DND-41 (cell line): ENCODE data around the gene PLAU.

Source experiments
- EZH2 ChIP-seq: IDR thresholded peaks from 3 replicates; pipeline ENCODE4 v1.6.1; 2012; ENCODE audit warnings: borderline replicate concordance, low read depth, mild to moderate bottlenecking, moderate library complexity, low read length, inconsistent platforms; ENCODE audit not compliant: severe bottlenecking
- TF ChIP-seq, protein P1 (sequence below): IDR thresholded peaks from 2 replicates; pipeline ENCODE4 v1.5.1; 2012; ENCODE audit warnings: borderline replicate concordance, low read length, moderate library complexity, mild to moderate bottlenecking; ENCODE audit not compliant: poor library complexity, severe bottlenecking; ENCODE audit errors: extremely low read depth

DNA sequence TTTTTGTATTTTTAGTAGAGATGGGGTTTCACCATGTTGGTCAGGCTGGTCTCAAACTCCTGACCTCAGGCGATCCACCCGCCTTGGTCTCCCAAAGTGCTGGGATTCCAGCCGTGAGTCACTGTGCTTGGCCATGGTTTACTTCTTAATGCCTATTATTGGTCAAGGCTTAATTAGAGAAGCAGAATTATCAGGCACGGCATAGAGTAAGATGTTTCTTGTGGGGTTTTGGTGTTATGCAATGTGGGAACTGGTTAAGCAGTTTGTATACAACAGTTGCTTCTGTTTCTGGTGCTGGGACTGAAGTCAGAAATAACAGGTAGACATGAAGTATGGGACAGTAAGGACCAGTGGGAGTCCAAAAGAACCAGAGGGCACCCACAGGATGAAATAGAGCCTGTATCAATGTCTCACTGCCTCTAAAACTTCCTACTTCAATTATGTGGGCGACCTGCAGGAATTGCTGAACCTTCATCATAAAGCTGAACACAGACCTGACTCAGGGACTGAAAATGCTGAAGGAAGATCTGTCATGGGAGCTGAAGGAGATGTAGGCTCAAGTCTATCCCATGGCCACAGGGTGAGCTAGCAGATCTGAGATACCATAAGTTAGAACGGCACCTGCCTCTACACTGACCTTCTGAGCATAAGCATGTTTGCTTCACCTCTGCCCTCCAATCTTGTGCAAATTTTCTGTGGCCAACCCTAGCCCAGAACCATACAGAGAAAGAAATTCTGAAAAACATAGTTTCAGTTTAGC lies 48.7 kb downstream of the PLAU start:
- no peak for TF ChIP-seq EZH2
- TF ChIP-seq, protein P1, sequence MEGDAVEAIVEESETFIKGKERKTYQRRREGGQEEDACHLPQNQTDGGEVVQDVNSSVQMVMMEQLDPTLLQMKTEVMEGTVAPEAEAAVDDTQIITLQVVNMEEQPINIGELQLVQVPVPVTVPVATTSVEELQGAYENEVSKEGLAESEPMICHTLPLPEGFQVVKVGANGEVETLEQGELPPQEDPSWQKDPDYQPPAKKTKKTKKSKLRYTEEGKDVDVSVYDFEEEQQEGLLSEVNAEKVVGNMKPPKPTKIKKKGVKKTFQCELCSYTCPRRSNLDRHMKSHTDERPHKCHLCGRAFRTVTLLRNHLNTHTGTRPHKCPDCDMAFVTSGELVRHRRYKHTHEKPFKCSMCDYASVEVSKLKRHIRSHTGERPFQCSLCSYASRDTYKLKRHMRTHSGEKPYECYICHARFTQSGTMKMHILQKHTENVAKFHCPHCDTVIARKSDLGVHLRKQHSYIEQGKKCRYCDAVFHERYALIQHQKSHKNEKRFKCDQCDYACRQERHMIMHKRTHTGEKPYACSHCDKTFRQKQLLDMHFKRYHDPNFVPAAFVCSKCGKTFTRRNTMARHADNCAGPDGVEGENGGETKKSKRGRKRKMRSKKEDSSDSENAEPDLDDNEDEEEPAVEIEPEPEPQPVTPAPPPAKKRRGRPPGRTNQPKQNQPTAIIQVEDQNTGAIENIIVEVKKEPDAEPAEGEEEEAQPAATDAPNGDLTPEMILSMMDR = no peak
